Hindlimb muscle (tissue), 1 donor: ENCODE data around the gene CDH20. TPM values are rescaled to one million over a fixed set of nuclear protein-coding genes. Genes with fewer than 3 reads are reported as not detected.

Experiments used
- DNase-seq: peaks from one replicate; pipeline ENCODE4 v3.0.0-alpha.2; 2013
- polyA plus RNA-seq: library from polyadenylated mRNA; unstranded; fragments of 120-200 nt; gene quantifications from one replicate; pipeline ENCODE4 v1.2.1, GENCODE V29; 2013; ENCODE audit not compliant: insufficient read length

Gene CDH20
- polyA plus RNA-seq, 1 donor: 1.1 TPM

- DNase-seq: no peak
Measured at GRCh38 chr18:61541673-61542072, 208.4 kb downstream of the CDH20 start.

GRCh38 chr18:61542596-61542995, 209.4 kb downstream of the CDH20 start:
- DNase-seq: no peak

GRCh38 chr18:61543518-61543917, 210.3 kb downstream of the CDH20 start:
- DNase-seq: no peak

- DNase-seq: no peak
Measured at GRCh38 chr18:61544178-61544577, 210.9 kb downstream of the CDH20 start.

GRCh38 chr18:61545281-61546245, 212.3 kb downstream of the CDH20 start:
- no peak for DNase-seq

GRCh38 chr18:61546590-61546989, 213.4 kb downstream of the CDH20 start:
- DNase-seq: no peak

- no peak for DNase-seq
Measured at GRCh38 chr18:61549416-61549815, 216.2 kb downstream of the CDH20 start.

GRCh38 chr18:61549889-61550288, 216.7 kb downstream of the CDH20 start:
- DNase-seq: no peak

GRCh38 chr18:61551586-61551985, 218.4 kb downstream of the CDH20 start:
- DNase-seq: peak; percentile 62

- DNase-seq: no peak
Measured at GRCh38 chr18:61553045-61553659, 219.9 kb downstream of the CDH20 start.

GRCh38 chr18:61554117-61554776, 221.0 kb downstream of the CDH20 start:
- no peak for DNase-seq

GRCh38 chr18:61554946-61555361, 221.7 kb downstream of the CDH20 start:
- no peak for DNase-seq

- DNase-seq: no peak
Measured at GRCh38 chr18:61556316-61556715, 223.1 kb downstream of the CDH20 start.

GRCh38 chr18:61556862-61557261, 223.6 kb downstream of the CDH20 start:
- no peak for DNase-seq

- no peak for DNase-seq
Measured at GRCh38 chr18:61569176-61569892, 236.1 kb downstream of the CDH20 start.

GRCh38 chr18:61570070-61570469, 236.8 kb downstream of the CDH20 start:
- no peak for DNase-seq

GRCh38 chr18:61572084-61572655, 238.9 kb downstream of the CDH20 start:
- DNase-seq: no peak

- no peak for DNase-seq
Measured at GRCh38 chr18:61572871-61573270, 239.6 kb downstream of the CDH20 start.

GRCh38 chr18:61574665-61575064, 241.4 kb downstream of the CDH20 start:
- DNase-seq: no peak

GRCh38 chr18:61575419-61575818, 242.2 kb downstream of the CDH20 start:
- DNase-seq: no peak

- DNase-seq: no peak
Measured at GRCh38 chr18:61578846-61579245, 245.6 kb downstream of the CDH20 start.

- DNase-seq: no peak
Measured at GRCh38 chr18:61579581-61579980, 246.4 kb downstream of the CDH20 start.
